Activated CD4-positive, alpha-beta memory T cell treated with anti-CD3 and anti-CD28 coated beads for 36 hours (primary cell): ENCODE results near the gene MTMR8. TPM values are rescaled to one million over a fixed set of nuclear protein-coding genes. Genes with fewer than 3 reads are reported as not detected.
"Not testable (repeated sequence)": the region's sequence is repeated elsewhere in the genome, so short reads cannot be mapped to it uniquely, and the experiment has no call there.

Experiments
- CTCF ChIA-PET: fragments of 350-600 bp; sonication (Branson Sonifier 250); formaldehyde crosslinking; loops from one replicate; lab custom pipeline; 2021; ENCODE audit warnings: antibody characterized with exemption, inconsistent platforms; lab: Charles Lee
- POLR2A ChIA-PET: fragments of 350-600 bp; sonication (Branson Sonifier 250); formaldehyde crosslinking; loops from one replicate; lab custom pipeline; 2021; ENCODE audit warnings: antibody characterized with exemption; lab: Charles Lee
- DNase-seq: peaks from one replicate; pipeline ENCODE4 v3.0.0-alpha.2; 2020
- H3K27ac Mint-ChIP-seq: one replicate; pipeline ENCODE4 v1.8.0; 2021; ENCODE audit warnings: mixed read lengths
- H3K27me3 Mint-ChIP-seq: one replicate; pipeline ENCODE4 v1.8.0; 2021; ENCODE audit warnings: mixed read lengths
- H3K36me3 Mint-ChIP-seq: one replicate; pipeline ENCODE4 v1.8.0; 2021; ENCODE audit warnings: mixed read lengths
- H3K4me1 Mint-ChIP-seq: one replicate; pipeline ENCODE4 v1.8.0; 2021; ENCODE audit warnings: low read depth, mixed read lengths
- H3K4me3 Mint-ChIP-seq: one replicate; pipeline ENCODE4 v1.8.0; 2021; ENCODE audit warnings: mild to moderate bottlenecking, mixed read lengths
- H3K9me3 Mint-ChIP-seq: one replicate; pipeline ENCODE4 v1.8.0; 2021; ENCODE audit warnings: mixed read lengths
- intact Hi-C: fragments of 100-400 bp; cut with micrococcal nuclease; formaldehyde crosslinking; loops from one replicate; pipeline ENCODE4 v1.15.1; 2023
- total RNA-seq, 2 experiments: library from RNA; stranded (reverse); gene quantifications; one replicate each; pipeline ENCODE4 v1.2.3, GENCODE V29; 2021

Gene MTMR8
- total RNA-seq, 2 experiments from 2014 or later = 5.0 to 5.8 TPM

DNA sequence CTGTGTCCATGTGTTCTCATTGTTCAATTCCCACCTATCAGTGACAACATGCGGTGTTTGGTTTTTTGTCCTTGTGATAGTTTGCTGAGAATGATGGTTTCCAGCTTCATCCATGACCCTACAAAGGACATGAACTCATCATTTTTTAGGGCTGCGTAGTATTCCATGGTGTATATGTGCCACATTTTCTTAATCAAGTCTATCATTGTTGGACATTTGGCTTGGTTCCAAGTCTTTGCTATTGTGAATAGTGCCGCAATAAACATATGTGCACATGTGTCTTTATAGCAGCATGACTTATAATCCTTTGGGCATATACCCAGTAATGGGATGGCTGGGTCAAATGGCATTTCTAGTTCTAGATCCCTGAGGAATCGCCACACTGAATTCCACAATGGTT lies 14.5 kb downstream of the MTMR8 start:
- H3K27me3 Mint-ChIP-seq, H3K4me3 Mint-ChIP-seq, DNase-seq, CTCF ChIA-PET, H3K27ac Mint-ChIP-seq, POLR2A ChIA-PET, H3K4me1 Mint-ChIP-seq, intact Hi-C loops: not testable (repeated sequence)
- Mint-ChIP-seq H3K36me3 (peaks cover 60% of the 10 kb centered on the region), H3K9me3 (peaks cover 51% of the 10 kb centered on the region)

DNA sequence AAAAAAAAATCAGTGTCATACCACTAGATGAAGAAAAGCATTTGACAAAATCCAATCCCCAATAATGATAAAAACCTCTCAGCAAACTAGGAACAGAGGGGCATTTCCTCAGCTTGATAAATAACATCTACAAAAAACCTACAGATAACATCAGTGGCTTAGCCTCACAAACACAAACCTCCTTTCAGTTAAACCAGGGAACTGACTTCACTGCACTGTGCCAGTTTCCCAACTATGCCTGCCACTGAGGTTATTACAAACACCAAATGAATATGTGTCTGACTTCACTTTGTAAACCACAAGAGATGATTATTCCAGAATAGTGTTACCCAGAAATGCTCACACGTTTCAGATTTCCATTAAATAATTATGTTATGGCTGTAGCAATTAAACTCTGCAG lies 15.3 kb downstream of the MTMR8 start:
- Mint-ChIP-seq H3K4me3 (no peak overlapping the region), H3K36me3 (peaks cover 52% of the 10 kb centered on the region)
- CTCF ChIA-PET = no interaction called here

DNA sequence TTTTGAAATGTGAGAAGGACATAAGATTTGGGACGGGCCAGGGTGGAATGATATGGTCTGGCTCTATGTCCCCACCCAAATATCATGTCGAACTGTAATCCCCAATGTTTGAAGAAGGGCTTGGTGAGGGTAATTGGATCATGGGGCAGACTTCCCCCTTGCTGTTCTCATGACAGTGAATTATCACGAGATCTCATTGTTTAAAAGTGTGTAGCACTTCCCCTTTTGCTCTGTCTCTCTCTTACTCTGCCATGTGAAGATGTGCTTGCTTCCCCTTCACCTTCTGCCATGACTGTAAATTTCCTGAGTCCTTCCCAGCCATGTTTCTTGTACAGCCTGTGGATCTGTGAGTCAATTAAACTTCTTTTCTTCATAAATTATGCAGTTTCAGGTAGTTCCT lies 17.5 kb downstream of the MTMR8 start:
- Mint-ChIP-seq H3K4me1 (no peaks in the 10 kb centered on the region), H3K4me3 (no peak overlapping the region), H3K27me3 (no peaks in the 10 kb centered on the region), H3K9me3 (peaks cover 46% of the 10 kb centered on the region), H3K36me3 (peaks cover 47% of the 10 kb centered on the region), H3K27ac (no peak overlapping the region)
- ChIA-PET POLR2A (no interaction called here), CTCF (no interaction called here)
- DNase-seq = no peak
- intact Hi-C loops = no loop called here

More for the DNA sequence above, 15.3 kb downstream of the MTMR8 start:
- no peaks in the 10 kb centered on the region for H3K27me3 Mint-ChIP-seq
- POLR2A ChIA-PET = no interaction called here
- intact Hi-C loops = no loop called here
- no peaks in the 10 kb centered on the region for H3K4me1 Mint-ChIP-seq
- H3K9me3 Mint-ChIP-seq = peaks cover 45% of the 10 kb centered on the region
- DNase-seq = no peak
- H3K27ac Mint-ChIP-seq = no peak overlapping the region

DNA sequence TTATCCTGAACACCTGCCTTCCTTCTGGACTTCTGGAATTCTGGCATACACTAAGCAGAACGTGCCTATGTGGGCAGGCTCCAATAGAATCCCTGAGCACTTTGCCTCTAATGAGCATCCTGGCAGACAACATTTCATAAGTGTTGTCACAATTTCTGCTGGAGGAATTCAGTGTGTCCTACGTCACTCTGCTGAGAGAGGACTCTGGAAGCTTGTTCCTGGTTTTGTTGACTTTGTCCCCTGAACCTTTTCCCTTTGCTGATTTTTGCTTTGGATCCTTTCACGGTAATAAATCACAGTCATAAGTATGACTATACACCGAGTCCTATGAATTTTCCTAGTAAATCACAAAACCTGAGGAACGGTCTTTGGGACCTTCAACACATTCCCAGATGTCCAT lies 43.2 kb downstream of the MTMR8 start:
- POLR2A ChIA-PET = interaction anchor here (0.6 kb wide), 1 partner anchor 110 kb away, joined by 3 read pairs; no protein-coding TSS in a partner anchor
- peaks cover 41% of the 10 kb centered on the region for H3K36me3 Mint-ChIP-seq
- DNase-seq = no peak
- H3K4me3 Mint-ChIP-seq = no peak overlapping the region
- no peaks in the 10 kb centered on the region for H3K9me3 Mint-ChIP-seq
- H3K27me3 Mint-ChIP-seq = no peaks in the 10 kb centered on the region
- H3K4me1 Mint-ChIP-seq = no peaks in the 10 kb centered on the region
- CTCF ChIA-PET = no interaction called here
- no peak overlapping the region for H3K27ac Mint-ChIP-seq
- intact Hi-C loops = no loop called here

DNA sequence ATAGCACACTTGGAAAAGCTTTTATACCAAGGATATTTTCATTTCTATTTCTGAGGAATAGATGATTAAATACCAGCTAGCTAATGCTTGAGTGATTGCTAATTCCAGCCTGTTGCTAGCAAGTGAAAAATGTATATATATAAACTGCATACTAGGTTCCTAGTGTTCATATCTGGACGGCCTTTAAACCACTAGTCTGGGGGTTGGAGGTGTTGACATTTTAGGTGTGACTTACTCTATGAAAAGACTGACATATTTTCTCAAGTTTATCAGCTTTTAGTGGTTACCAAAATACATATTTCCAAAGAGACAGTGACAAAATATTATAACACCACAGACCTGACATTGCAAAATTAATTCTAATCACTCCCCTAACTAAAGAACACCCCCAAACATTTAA lies 44.7 kb downstream of the MTMR8 start:
- ChIA-PET CTCF (no interaction called here), POLR2A (no interaction called here)
- no peaks in the 10 kb centered on the region for H3K9me3 Mint-ChIP-seq
- H3K27me3 Mint-ChIP-seq = no peaks in the 10 kb centered on the region
- H3K4me3 Mint-ChIP-seq = no peak overlapping the region
- intact Hi-C loops = no loop called here
- no peaks in the 10 kb centered on the region for H3K4me1 Mint-ChIP-seq
- H3K27ac Mint-ChIP-seq = no peak overlapping the region
- no peak for DNase-seq
- peaks cover 33% of the 10 kb centered on the region for H3K36me3 Mint-ChIP-seq

DNA sequence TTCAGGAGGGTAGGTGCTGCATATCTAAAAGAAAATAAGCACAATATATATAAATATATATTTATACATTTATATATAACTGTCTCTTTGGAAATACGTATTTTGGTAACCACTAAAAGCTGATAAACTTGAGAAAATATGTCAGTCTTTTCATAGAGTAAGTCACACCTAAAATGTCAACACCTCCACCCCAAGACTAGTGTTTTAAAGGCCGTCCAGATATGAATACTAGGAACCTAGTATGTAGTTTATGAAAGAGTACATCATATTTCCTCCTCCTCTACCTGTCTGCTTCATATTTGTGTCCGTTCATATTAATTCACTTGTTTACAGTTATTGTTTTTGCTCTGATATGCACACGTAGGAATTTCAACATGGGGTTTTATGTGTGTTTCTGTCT lies 45.2 kb downstream of the MTMR8 start:
- H3K27ac Mint-ChIP-seq = no peak overlapping the region
- CTCF ChIA-PET = interaction anchor here (0.7 kb wide), 1 partner anchor 320 kb away, joined by 3 read pairs; no protein-coding TSS in a partner anchor
- H3K36me3 Mint-ChIP-seq = peaks cover 28% of the 10 kb centered on the region
- no peaks in the 10 kb centered on the region for H3K4me1 Mint-ChIP-seq
- DNase-seq = no peak
- no peak overlapping the region for H3K4me3 Mint-ChIP-seq
- intact Hi-C loops = no loop called here
- no peaks in the 10 kb centered on the region for H3K9me3 Mint-ChIP-seq
- no peaks in the 10 kb centered on the region for H3K27me3 Mint-ChIP-seq
- POLR2A ChIA-PET = no interaction called here

DNA sequence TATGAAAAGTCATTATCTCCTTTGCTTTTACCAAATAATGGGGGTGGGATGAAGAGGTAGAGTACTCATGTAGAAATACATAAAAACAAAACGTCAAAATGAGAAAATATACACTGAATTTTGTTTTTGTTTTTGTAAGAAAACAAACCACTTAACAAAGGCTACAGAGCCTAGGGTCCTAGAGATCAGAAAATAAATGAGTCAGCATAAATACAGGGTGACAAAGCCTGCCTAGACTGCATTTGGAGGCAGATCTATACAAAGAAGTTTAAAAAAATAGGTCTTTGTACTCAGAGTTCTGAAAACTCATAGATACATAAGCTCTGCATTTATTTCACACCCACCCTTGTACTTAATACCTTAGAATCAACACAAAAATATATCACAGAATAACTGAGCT lies 52.4 kb downstream of the MTMR8 start:
- Mint-ChIP-seq H3K4me1 (no peaks in the 10 kb centered on the region), H3K36me3 (peaks cover 14% of the 10 kb centered on the region), H3K9me3 (no peaks in the 10 kb centered on the region), H3K27me3 (no peaks in the 10 kb centered on the region), H3K27ac (no peak overlapping the region), H3K4me3 (no peak overlapping the region)
- CTCF ChIA-PET = interaction anchor here (0.5 kb wide), 1 partner anchor 699 kb away, joined by 3 read pairs; no protein-coding TSS in a partner anchor
- POLR2A ChIA-PET = no interaction called here
- no peak for DNase-seq
- intact Hi-C loops = no loop called here

DNA sequence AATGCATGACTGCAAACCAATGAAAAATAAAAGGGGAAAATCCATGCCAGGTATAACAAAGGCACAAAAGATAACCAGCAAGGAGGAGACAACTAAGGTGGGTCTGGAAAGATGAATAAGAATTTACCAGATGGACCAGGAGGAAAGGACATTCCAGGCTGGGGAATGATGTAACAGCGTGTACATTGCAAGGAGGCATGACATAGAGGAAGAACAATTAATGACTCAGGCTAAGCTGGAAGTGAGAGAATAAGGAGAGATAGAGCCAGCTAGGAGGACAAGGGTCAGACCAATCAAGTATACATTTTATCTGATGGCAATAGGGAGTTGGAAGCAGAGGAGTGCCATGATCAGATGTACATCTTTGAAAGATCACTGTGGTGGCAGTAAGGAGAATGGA lies 57.0 kb downstream of the MTMR8 start:
- Mint-ChIP-seq H3K36me3 (peaks cover 10% of the 10 kb centered on the region), H3K27me3 (no peaks in the 10 kb centered on the region), H3K4me1 (no peaks in the 10 kb centered on the region), H3K9me3 (no peaks in the 10 kb centered on the region), H3K27ac (no peak overlapping the region), H3K4me3 (no peak overlapping the region)
- intact Hi-C loops = no loop called here
- CTCF ChIA-PET = no interaction called here
- no peak for DNase-seq
- POLR2A ChIA-PET = no interaction called here

DNA sequence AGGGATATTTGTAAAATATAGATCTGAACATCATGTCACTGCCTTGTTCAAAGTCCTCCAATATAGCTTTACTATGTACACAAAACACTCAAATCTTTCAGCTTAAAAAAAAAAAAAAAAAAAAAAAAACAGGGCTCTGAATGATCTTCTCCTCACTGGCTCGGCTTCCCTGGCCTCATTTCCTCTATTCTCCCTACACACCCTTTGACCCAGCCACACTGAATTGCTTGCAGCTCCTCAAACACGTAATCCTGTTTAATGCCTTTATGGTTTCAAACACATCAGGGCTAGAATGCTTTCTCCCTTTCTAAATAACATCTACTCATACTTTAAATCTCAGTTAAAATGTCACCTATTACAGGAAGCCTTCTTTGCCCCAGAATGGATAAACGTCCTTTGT lies 60.8 kb downstream of the MTMR8 start:
- H3K9me3 Mint-ChIP-seq = no peaks in the 10 kb centered on the region
- ChIA-PET CTCF (interaction anchor here (0.6 kb wide), 1 partner anchor 1260 kb away, joined by 3 read pairs; no protein-coding TSS in a partner anchor), POLR2A (interaction anchor here (0.7 kb wide), 1 partner anchor 1332 kb away, joined by 4 read pairs; no protein-coding TSS in a partner anchor)
- intact Hi-C loops = no loop called here
- H3K36me3 Mint-ChIP-seq = peaks cover 13% of the 10 kb centered on the region
- no peak overlapping the region for H3K4me3 Mint-ChIP-seq
- DNase-seq = no peak
- no peak overlapping the region for H3K27ac Mint-ChIP-seq
- no peaks in the 10 kb centered on the region for H3K27me3 Mint-ChIP-seq
- no peaks in the 10 kb centered on the region for H3K4me1 Mint-ChIP-seq

DNA sequence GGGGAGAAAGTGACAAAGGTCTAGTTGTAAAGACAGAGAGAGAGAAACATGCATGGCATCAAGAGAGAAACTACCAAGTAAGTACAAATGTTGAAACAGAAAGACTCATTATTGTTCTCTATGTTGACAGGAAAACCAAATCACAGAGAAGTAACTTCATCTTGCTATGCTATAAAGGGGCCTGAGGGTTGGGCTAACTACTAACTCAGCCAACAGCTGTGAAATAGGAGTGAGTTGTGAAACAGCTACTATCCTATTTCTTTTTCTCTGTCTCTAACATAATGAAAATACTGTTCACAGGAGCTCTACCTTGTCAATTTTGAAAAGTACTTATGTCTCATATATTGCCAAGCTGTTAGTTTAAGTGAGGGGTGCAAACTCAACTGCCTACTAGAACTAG lies 65.0 kb downstream of the MTMR8 start:
- Mint-ChIP-seq H3K27me3 (no peaks in the 10 kb centered on the region), H3K27ac (no peak overlapping the region), H3K9me3 (peaks cover 7% of the 10 kb centered on the region), H3K4me1 (no peaks in the 10 kb centered on the region), H3K4me3 (no peak overlapping the region), H3K36me3 (peaks cover 40% of the 10 kb centered on the region)
- no peak for DNase-seq
- ChIA-PET POLR2A (no interaction called here), CTCF (no interaction called here)
- intact Hi-C loops = no loop called here

DNA sequence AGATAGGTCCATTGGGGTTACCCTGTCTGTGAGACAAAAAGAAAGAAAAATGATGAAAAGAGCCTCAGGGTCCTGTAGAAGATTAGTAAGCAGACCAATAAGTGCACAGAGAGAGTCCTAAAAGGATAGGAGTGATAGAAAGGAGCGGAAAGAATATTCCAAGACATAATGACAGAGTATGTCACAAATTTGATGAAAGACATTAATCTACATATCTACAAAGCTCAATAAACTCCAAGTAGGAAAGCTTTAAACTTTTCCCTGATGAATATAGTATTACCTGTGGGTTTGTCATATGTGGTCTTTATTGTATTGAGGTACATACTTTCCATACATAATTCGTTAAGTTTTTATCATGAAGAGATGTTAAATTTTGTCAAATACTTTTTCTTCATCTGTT lies 73.7 kb downstream of the MTMR8 start:
- peaks cover 73% of the 10 kb centered on the region for H3K36me3 Mint-ChIP-seq
- POLR2A ChIA-PET = no interaction called here

DNA sequence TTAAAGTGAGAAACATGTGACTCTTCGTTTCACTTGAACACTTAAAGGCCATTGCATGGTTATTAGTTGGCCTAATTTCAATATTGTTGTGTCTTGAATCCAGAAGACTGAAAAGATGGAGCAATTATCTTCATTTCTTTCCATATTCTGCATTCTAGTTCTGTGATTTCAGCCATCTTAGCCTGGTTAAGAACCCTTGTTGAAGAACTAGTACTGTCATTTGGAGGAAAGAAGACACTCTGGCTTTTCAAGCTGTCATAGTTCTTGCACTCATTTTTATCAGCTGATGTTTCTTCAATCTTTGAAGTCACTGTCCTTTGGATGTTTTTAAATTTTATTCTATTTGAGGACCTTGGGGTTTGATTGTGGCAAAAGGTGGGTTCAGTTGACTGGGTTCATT lies 81.6 kb downstream of the MTMR8 start:
- ChIA-PET POLR2A (no interaction called here), CTCF (interaction anchor here (0.7 kb wide), 1 partner anchor 833 kb away, joined by 3 read pairs; no protein-coding TSS in a partner anchor)
- Mint-ChIP-seq H3K4me3 (no peak overlapping the region), H3K27me3 (no peaks in the 10 kb centered on the region), H3K4me1 (no peaks in the 10 kb centered on the region), H3K9me3 (peaks cover 41% of the 10 kb centered on the region), H3K27ac (no peak overlapping the region), H3K36me3 (peaks cover 14% of the 10 kb centered on the region)
- intact Hi-C loops = no loop called here
- no peak for DNase-seq

More for the DNA sequence above, 73.7 kb downstream of the MTMR8 start:
- H3K27ac Mint-ChIP-seq = no peak overlapping the region
- H3K4me1 Mint-ChIP-seq = no peaks in the 10 kb centered on the region
- CTCF ChIA-PET = no interaction called here
- no peaks in the 10 kb centered on the region for H3K27me3 Mint-ChIP-seq
- peaks cover 18% of the 10 kb centered on the region for H3K9me3 Mint-ChIP-seq
- no peak for DNase-seq
- intact Hi-C loops = no loop called here
- H3K4me3 Mint-ChIP-seq = no peak overlapping the region

DNA sequence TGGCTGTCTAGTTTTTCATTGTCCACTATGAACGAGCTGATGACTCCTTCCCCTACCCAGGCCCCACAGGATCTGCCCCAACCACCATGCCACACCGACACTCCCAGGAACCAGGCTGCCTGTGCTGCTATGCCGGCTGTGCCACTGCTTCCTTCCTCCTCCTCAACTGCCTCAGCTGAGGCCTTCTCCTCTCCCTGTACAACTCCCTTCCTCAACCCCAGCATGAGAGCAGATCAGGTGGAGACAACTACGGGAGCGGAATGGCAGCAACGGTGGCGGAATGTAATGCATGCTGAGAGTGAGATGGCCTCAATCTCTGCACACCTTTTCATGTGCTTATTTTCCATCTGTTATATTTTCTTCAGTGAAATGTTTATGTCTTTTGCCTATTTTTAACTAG lies 88.5 kb downstream of the MTMR8 start:
- H3K4me1 Mint-ChIP-seq = no peaks in the 10 kb centered on the region
- ChIA-PET CTCF (no interaction called here), POLR2A (no interaction called here)
- no peak for DNase-seq
- H3K36me3 Mint-ChIP-seq = peaks cover 8% of the 10 kb centered on the region
- H3K9me3 Mint-ChIP-seq = peaks cover 36% of the 10 kb centered on the region
- intact Hi-C loops = no loop called here
- H3K27me3 Mint-ChIP-seq = no peaks in the 10 kb centered on the region
- H3K27ac Mint-ChIP-seq = no peak overlapping the region
- H3K4me3 Mint-ChIP-seq = no peak overlapping the region
